Measurements from ENCODE around the gene AMH. TPM values are rescaled to one million over a fixed set of nuclear protein-coding genes. Genes with fewer than 3 reads are reported as not detected.
A peak's percentile ranks its signal among the peaks of the same experiment; 100 is the strongest.

Gene AMH
- total and polyA plus RNA-seq, 2 of the 13 experiments (the other 11 are each of a cell fraction or from before 2014, with no cell fraction given) = 0.03 to 0.18 TPM

GRCh38 chr19:2235381-2236063 is 13.6 kb upstream of the AMH start (continued):
- TF ChIP-seq RERE (CRISPR knock-in tag; IDR thresholded peaks at IDR 0.05; ENCODE audit: low read depth) (no peak), RBFOX2 (IDR thresholded peaks at IDR 0.05; ENCODE audit: low read depth, low read length) (peak; percentile 61; the same call in 1 of the 2 replicates), IKZF4 (CRISPR knock-in tag; IDR thresholded peaks at IDR 0.05; ENCODE audit: borderline replicate concordance, low read depth, not compliant biosample characterization) (peak; percentile 11), ZNF235 (CRISPR knock-in tag; IDR thresholded peaks at IDR 0.05; ENCODE audit: borderline replicate concordance) (no peak), ZNF253 (CRISPR knock-in tag; IDR thresholded peaks at IDR 0.05; ENCODE audit: borderline replicate concordance) (0 out of 2 replicates have a peak, but pooled peaks have one; percentile 19), ZNF329 (CRISPR knock-in tag; IDR thresholded peaks at IDR 0.05; ENCODE audit: low read depth) (no peak), SNAPC2 (CRISPR knock-in tag; IDR thresholded peaks at IDR 0.05) (no peak), SALL2 (CRISPR knock-in tag; IDR thresholded peaks at IDR 0.05) (no peak), ZNF3 (CRISPR knock-in tag; IDR thresholded peaks at IDR 0.05) (no peak), GMEB1 (CRISPR knock-in tag; IDR thresholded peaks at IDR 0.05; ENCODE audit: borderline replicate concordance) (no peak), POLR2A (IDR thresholded peaks at IDR 0.05; ENCODE audit: insufficient read depth in 1 of 2, low read depth in 2 of 2, low read length in 2 of 2) (peak; percentile 41 to 50; a peak in 3 of 4 replicates), ZNF264 (CRISPR knock-in tag; IDR thresholded peaks at IDR 0.05) (no peak), SRSF1 (optimal IDR thresholded peaks at IDR 0.05; ENCODE audit: low read depth, low read length) (no peak), MXI1 (IDR thresholded peaks at IDR 0.05; ENCODE audit: borderline replicate concordance, low read depth, low read length) (peak; percentile 60; the same call in 1 of the 3 replicates), ZNF101 (CRISPR knock-in tag; IDR thresholded peaks at IDR 0.05; ENCODE audit: borderline replicate concordance, low read depth) (no peak), YEATS2 (CRISPR knock-in tag; IDR thresholded peaks at IDR 0.05; ENCODE audit: borderline replicate concordance) (peak; percentile 32; the same call in 1 of the 2 replicates), KDM2A (CRISPR knock-in tag; IDR thresholded peaks at IDR 0.05; ENCODE audit: borderline replicate concordance, low read depth) (no peak), SRSF4 (IDR thresholded peaks at IDR 0.05; ENCODE audit: low read depth, low read length, poor library complexity, severe bottlenecking) (no peak), SIN3A (IDR thresholded peaks at IDR 0.05; ENCODE audit: borderline replicate concordance, low read depth, low read length) (peak; percentile 32; the same call in 1 of the 2 replicates)
- TF ChIP-seq, protein P1, sequence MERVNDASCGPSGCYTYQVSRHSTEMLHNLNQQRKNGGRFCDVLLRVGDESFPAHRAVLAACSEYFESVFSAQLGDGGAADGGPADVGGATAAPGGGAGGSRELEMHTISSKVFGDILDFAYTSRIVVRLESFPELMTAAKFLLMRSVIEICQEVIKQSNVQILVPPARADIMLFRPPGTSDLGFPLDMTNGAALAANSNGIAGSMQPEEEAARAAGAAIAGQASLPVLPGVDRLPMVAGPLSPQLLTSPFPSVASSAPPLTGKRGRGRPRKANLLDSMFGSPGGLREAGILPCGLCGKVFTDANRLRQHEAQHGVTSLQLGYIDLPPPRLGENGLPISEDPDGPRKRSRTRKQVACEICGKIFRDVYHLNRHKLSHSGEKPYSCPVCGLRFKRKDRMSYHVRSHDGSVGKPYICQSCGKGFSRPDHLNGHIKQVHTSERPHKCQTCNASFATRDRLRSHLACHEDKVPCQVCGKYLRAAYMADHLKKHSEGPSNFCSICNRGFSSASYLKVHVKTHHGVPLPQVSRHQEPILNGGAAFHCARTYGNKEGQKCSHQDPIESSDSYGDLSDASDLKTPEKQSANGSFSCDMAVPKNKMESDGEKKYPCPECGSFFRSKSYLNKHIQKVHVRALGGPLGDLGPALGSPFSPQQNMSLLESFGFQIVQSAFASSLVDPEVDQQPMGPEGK (CRISPR knock-in tag; IDR thresholded peaks at IDR 0.05) = peak; percentile 86

Measured in HepG2 (cell line).